ENCODE results near the gene MKNK1.

DNA sequence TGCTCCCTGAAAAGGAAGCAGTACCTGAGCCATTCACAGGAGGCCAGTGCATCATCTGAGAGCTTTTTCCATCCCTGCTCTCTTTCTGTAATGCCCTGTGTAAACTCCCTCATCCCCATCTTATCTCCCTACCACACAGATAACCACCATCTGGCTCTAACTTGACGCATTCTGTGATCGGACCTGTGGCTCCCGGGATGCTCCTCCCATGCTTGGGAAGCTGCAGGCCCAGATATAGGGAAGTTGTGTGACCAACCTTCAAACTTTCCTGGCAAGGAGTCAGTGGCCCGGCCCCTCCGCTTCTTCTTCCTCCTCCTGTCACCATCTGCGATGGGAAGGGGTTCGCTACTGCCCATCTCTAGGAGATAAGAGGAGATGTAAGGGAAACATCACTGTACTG, 21.1 kb downstream of the MKNK1 start:
- TF ChIP-seq EZH2phosphoT487 (IDR thresholded peaks at IDR 0.05; ENCODE audit: borderline replicate concordance, low read depth) (no peak), CHD2 (IDR thresholded peaks at IDR 0.05; ENCODE audit: low read length, partially characterized antibody) (no peak), POLR2AphosphoS5 (IDR thresholded peaks at IDR 0.05; ENCODE audit: low read depth, low read length) (no peak), FOSL2 (IDR thresholded peaks at IDR 0.05; ENCODE audit: borderline replicate concordance, low read depth) (no peak), MAX (IDR thresholded peaks at IDR 0.05; ENCODE audit: low read depth) (no peak), SMC3 (IDR thresholded peaks at IDR 0.05; ENCODE audit: low read depth, low read length) (no peak), TAF1 (IDR thresholded peaks at IDR 0.05; ENCODE audit: borderline replicate concordance, low read depth, low read length) (no peak), RCOR1 (IDR thresholded peaks at IDR 0.05; ENCODE audit: low read length) (no peak), YY1 (IDR thresholded peaks at IDR 0.05; ENCODE audit: low read depth) (no peak)
- TF ChIP-seq, protein P1, sequence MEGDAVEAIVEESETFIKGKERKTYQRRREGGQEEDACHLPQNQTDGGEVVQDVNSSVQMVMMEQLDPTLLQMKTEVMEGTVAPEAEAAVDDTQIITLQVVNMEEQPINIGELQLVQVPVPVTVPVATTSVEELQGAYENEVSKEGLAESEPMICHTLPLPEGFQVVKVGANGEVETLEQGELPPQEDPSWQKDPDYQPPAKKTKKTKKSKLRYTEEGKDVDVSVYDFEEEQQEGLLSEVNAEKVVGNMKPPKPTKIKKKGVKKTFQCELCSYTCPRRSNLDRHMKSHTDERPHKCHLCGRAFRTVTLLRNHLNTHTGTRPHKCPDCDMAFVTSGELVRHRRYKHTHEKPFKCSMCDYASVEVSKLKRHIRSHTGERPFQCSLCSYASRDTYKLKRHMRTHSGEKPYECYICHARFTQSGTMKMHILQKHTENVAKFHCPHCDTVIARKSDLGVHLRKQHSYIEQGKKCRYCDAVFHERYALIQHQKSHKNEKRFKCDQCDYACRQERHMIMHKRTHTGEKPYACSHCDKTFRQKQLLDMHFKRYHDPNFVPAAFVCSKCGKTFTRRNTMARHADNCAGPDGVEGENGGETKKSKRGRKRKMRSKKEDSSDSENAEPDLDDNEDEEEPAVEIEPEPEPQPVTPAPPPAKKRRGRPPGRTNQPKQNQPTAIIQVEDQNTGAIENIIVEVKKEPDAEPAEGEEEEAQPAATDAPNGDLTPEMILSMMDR (IDR thresholded peaks at IDR 0.05): no peak
- TF ChIP-seq, protein P2, sequence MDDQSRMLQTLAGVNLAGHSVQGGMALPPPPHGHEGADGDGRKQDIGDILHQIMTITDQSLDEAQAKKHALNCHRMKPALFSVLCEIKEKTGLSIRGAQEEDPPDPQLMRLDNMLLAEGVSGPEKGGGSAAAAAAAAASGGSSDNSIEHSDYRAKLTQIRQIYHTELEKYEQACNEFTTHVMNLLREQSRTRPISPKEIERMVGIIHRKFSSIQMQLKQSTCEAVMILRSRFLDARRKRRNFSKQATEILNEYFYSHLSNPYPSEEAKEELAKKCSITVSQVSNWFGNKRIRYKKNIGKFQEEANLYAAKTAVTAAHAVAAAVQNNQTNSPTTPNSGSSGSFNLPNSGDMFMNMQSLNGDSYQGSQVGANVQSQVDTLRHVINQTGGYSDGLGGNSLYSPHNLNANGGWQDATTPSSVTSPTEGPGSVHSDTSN (IDR thresholded peaks at IDR 0.05): no peak

Measured in SK-N-SH (cell line).